PFSK-1 (cell line): Measurements from ENCODE around the gene RUNX1.

ENCODE experiments used
- FOXP2 ChIP-seq: optimal IDR thresholded peaks from 2 replicates; pipeline ENCODE3; 2011; ENCODE audit warnings: borderline replicate concordance, control low read depth, inconsistent platforms; ENCODE audit not compliant: insufficient read depth; ENCODE audit errors: extremely low read length, extremely low read depth
- POLR2AphosphoS5 ChIP-seq: IDR thresholded peaks from 2 replicates; pipeline ENCODE4 v1.6.1; 2012; ENCODE audit warnings: low read depth, mild to moderate bottlenecking, control low read depth, low read length, moderate library complexity
- REST ChIP-seq, 2 experiments: IDR thresholded peaks; 2 replicates each; pipeline versions ENCODE4 v1.6.1 to v1.8.0; 2011 to 2012; ENCODE audit warnings: low read depth in 2 of 2, low read length in 2 of 2, control low read depth in 1 of 2, inconsistent platforms in 1 of 2, mild to moderate bottlenecking in 1 of 2, moderate library complexity in 1 of 2; ENCODE audit not compliant: insufficient read depth in 1 of 2
- SIN3A ChIP-seq: IDR thresholded peaks from 2 replicates; pipeline ENCODE4 v1.6.1; 2012; ENCODE audit warnings: mild to moderate bottlenecking, low read length, moderate library complexity, borderline replicate concordance; ENCODE audit not compliant: insufficient read depth
- TAF1 ChIP-seq: IDR thresholded peaks from 2 replicates; pipeline ENCODE4 v1.6.1; 2012; ENCODE audit warnings: low read length, control low read depth, borderline replicate concordance; ENCODE audit not compliant: insufficient read depth

The RUNX1 gene

GRCh38 chr21:34906401-34906800 is 142.7 kb downstream of the RUNX1 start:
- TF ChIP-seq SIN3A: no peak
- TF ChIP-seq POLR2AphosphoS5: no peak
- TF ChIP-seq TAF1: no peak
- TF ChIP-seq REST (IDR thresholded peaks at IDR 0.05; ENCODE audit: insufficient read depth in 1 of 2, low read depth in 2 of 2, low read length in 2 of 2): no peak
- TF ChIP-seq FOXP2: no peak

GRCh38 chr21:34905218-34905537 is 143.9 kb downstream of the RUNX1 start:
- no peak for TF ChIP-seq FOXP2
- no peak for TF ChIP-seq POLR2AphosphoS5
- TF ChIP-seq TAF1: no peak
- no peak for TF ChIP-seq REST (IDR thresholded peaks at IDR 0.05; ENCODE audit: insufficient read depth in 1 of 2, low read depth in 2 of 2, low read length in 2 of 2)
- no peak for TF ChIP-seq SIN3A

- TF ChIP-seq POLR2AphosphoS5: no peak
- no peak for TF ChIP-seq FOXP2
- no peak for TF ChIP-seq REST (IDR thresholded peaks at IDR 0.05; ENCODE audit: insufficient read depth in 1 of 2, low read depth in 2 of 2, low read length in 2 of 2)
- no peak for TF ChIP-seq SIN3A
- TF ChIP-seq TAF1: no peak
Observed at GRCh38 chr21:34904526-34905217, 144.4 kb downstream of the RUNX1 start.

GRCh38 chr21:34900376-34900775 is 148.7 kb downstream of the RUNX1 start:
- TF ChIP-seq FOXP2: no peak
- TF ChIP-seq POLR2AphosphoS5: no peak
- TF ChIP-seq REST (IDR thresholded peaks at IDR 0.05; ENCODE audit: insufficient read depth in 1 of 2, low read depth in 2 of 2, low read length in 2 of 2): no peak
- TF ChIP-seq TAF1: no peak
- TF ChIP-seq SIN3A: no peak

- TF ChIP-seq TAF1 (no peak), FOXP2 (no peak), REST (IDR thresholded peaks at IDR 0.05; ENCODE audit: insufficient read depth in 1 of 2, low read depth in 2 of 2, low read length in 2 of 2) (no peak), SIN3A (no peak), POLR2AphosphoS5 (no peak)
Observed at GRCh38 chr21:34899760-34900159, 149.3 kb downstream of the RUNX1 start.
